BLaER1 (cell line): ENCODE data around the gene PGLYRP1.

Experiments
- H3K27ac ChIP-seq: shearing (Covaris generic); formaldehyde crosslinking; 2 replicates; pipeline ENCODE4 v1.8.1; 2022
- H3K27me3 ChIP-seq: shearing (Covaris generic); formaldehyde crosslinking; 2 replicates; pipeline ENCODE4 v1.8.1; 2022
- H3K36me3 ChIP-seq: shearing (Covaris generic); formaldehyde crosslinking; 2 replicates; pipeline ENCODE4 v1.8.1; 2022
- H3K4me1 ChIP-seq: shearing (Covaris generic); formaldehyde crosslinking; 2 replicates; pipeline ENCODE4 v1.8.1; 2022
- H3K4me2 ChIP-seq: shearing (Covaris generic); formaldehyde crosslinking; 2 replicates; pipeline ENCODE4 v1.8.1; 2022
- H3K4me3 ChIP-seq: shearing (Covaris generic); formaldehyde crosslinking; 2 replicates; pipeline ENCODE4 v1.8.1; 2022
- H3K9ac ChIP-seq: shearing (Covaris generic); formaldehyde crosslinking; 2 replicates; pipeline ENCODE4 v1.8.1; 2022
- H3K9me3 ChIP-seq: shearing (Covaris generic); formaldehyde crosslinking; 2 replicates; pipeline ENCODE4 v1.8.1; 2022
- H4K20me1 ChIP-seq: shearing (Covaris generic); formaldehyde crosslinking; 2 replicates; pipeline ENCODE4 v1.8.1; 2022
- Cebpa-rat ChIP-seq: shearing (Covaris generic); IDR thresholded peaks from 2 replicates; pipeline ENCODE4 v1.8.1; 2022

The PGLYRP1 gene

DNA sequence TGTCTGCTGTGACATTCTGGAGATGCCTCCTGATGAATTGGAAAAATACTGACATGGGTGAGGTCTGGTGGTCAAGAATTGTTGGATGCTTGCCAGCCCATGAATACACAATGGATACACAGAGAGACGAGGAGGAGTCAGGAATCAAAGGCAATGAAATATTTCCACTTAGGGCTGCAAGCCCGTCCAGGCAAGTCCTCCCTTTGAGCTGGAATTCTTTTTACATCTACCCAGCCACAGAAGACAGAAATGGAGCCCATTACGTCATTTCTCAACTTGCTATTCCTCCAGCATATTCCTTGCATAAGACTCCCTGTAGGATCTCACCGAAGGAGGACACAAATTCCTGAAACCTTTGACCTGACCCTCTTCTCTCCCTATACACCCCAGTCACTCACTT is 33.7 kb upstream of the PGLYRP1 start:
- Histone ChIP-seq H3K36me3 (no peaks in the 10 kb centered on the region), H3K4me1 (no peaks in the 10 kb centered on the region), H3K4me2 (no peak overlapping the region), H3K4me3 (no peak overlapping the region), H3K27me3 (no peaks in the 10 kb centered on the region), H3K27ac (no peak overlapping the region), H3K9ac (no peak overlapping the region), H3K9me3 (peaks cover 36% of the 10 kb centered on the region), H4K20me1 (no peaks in the 10 kb centered on the region)
- no peak for TF ChIP-seq Cebpa-rat

DNA sequence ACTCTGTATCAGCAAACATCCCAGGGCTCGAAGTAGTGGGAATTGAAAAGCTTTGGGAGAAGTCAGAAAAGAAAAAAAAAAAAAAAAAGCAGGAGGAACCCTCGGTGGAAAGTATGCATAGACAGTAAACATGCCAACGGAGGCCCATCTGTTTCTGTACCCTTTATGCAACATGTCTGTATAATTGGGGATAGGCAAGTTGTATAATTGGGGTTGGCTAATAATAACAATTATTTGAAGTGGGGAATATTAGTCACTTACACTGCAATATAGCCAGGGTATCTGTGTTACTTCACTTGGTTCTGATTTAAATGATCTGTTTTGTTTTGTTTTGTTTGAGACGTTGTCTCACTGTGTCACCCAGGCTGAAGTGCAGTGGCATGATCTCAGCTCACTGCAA is 30.0 kb upstream of the PGLYRP1 start:
- no peak overlapping the region for H3K4me3 ChIP-seq
- H3K4me1 ChIP-seq = peaks cover 10% of the 10 kb centered on the region
- no peaks in the 10 kb centered on the region for H3K36me3 ChIP-seq
- no peak overlapping the region for H3K4me2 ChIP-seq
- no peaks in the 10 kb centered on the region for H3K27me3 ChIP-seq
- no peak overlapping the region for H3K9ac ChIP-seq
- no peak overlapping the region for H3K27ac ChIP-seq
- H4K20me1 ChIP-seq = no peaks in the 10 kb centered on the region
- TF ChIP-seq Cebpa-rat = no peak
- H3K9me3 ChIP-seq = 0 out of 2 replicates have a peak, but pooled peaks cover 4% of the 10 kb centered on the region

DNA sequence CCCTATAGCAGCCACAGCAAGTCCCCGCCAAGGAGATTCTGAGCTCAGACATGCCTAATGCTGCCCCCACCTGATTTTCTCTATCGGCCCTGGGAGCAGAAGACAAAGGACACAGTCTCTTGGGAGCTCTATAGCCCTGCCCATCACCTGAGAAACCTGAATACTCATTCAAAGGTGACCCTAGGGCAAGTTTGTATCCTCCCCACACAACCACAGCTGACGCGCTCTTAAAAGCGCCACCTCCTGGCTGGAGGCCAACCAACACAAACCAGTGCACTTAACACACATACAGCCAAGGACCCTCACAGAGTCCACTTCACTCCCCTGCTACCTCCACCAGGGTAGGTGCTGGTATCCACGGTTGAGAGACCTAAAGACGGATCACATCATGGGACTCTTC is 26.7 kb upstream of the PGLYRP1 start:
- Histone ChIP-seq H3K4me3 (no peak overlapping the region), H3K27ac (no peak overlapping the region), H3K4me1 (peaks cover 10% of the 10 kb centered on the region), H3K9ac (no peak overlapping the region), H3K4me2 (peak overlapping the region; percentile 35), H3K9me3 (peaks cover 7% of the 10 kb centered on the region), H4K20me1 (no peaks in the 10 kb centered on the region), H3K36me3 (no peaks in the 10 kb centered on the region), H3K27me3 (no peaks in the 10 kb centered on the region)
- TF ChIP-seq Cebpa-rat = no peak

DNA sequence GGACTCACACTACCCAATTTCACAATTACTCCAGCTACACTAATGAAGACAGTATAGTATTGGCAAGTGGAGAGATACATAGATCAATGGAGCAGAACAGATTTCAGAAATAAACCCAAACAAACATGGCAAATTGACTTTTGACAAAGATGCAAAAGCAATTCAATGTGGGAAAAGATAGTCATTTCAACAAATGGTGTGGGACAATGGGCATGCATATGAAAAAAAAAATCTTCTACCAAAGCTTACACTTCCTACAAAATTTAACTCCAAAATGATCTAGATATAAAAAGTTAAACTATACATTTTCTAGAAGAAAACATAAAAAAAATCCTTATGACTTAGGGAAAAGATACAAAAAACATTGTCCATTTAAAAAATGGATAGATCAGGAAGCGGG is 20.7 kb upstream of the PGLYRP1 start:
- H4K20me1 ChIP-seq = no peaks in the 10 kb centered on the region
- H3K36me3 ChIP-seq = peaks cover 5% of the 10 kb centered on the region; the same call in 1 of the 2 replicates
- no peaks in the 10 kb centered on the region for H3K27me3 ChIP-seq
- H3K27ac ChIP-seq = no peak overlapping the region
- H3K9ac ChIP-seq = no peak overlapping the region
- no peaks in the 10 kb centered on the region for H3K4me1 ChIP-seq
- no peak overlapping the region for H3K4me2 ChIP-seq
- no peak overlapping the region for H3K4me3 ChIP-seq
- no peak for TF ChIP-seq Cebpa-rat
- H3K9me3 ChIP-seq = peaks cover 27% of the 10 kb centered on the region

DNA sequence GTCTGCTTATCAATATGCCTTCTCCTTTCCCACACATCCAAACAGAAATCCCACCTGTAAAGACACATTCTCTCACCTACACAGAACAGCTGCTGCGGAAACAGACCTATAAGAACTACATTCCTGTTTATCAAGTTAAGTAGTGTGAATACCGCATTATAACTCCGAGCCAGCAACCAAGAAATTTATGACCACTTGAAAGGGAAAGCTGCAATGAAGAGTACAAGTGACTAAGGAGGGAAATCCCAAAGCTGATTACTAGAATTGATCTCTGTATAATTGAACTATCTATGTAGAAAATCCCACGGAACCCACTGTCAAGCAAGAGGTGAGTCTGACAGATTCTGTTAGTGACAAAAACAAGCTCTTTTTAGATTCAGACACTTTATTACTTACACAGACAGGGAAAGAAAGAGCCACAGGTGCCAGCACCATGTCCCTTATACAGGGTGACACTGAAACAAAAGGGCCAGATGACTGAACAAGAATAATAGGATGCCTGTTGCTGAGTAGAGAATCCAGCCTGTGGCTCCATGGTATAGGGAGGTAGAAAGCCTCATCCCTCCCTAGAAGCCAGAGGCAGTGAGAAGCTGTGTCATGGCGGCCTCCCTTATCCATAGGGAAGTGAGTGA is 19.5 kb upstream of the PGLYRP1 start:
- H3K4me2 ChIP-seq = no peak overlapping the region
- H3K27me3 ChIP-seq = no peaks in the 10 kb centered on the region
- peaks cover 5% of the 10 kb centered on the region; the same call in 1 of the 2 replicates for H3K36me3 ChIP-seq

DNA sequence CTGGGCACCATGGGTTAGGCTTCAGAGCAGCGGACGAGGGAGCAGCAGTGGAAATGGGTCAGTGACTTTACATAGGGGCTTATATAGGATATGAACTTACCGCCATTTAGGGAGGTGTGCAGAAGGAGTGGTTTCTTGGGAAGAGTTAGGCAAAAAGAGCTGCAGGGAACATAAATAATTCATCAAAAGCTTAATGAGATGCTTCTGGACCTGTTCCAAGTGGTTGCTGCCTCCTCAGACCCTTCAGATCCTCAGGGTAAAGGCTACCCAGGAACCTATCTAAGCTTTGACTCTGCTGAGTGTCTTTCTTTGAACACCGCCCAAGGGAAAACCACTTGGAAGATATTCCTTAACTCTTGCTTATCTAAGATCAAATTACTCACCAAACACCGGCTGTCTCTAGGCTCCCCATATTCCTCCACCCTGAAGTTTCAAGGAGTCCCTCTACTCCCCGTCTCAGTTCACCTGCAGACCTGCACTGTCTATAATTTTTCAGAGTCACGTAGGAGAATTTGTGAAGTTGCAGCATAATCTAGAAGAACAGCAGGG is 18.2 kb upstream of the PGLYRP1 start, which contains the start of gene IGFL4:
Gene IGFL4 (minus strand): TSS at position 51 of the 549 bp plus-strand sequence. CDS start 40 bp downstream, at position 11.
- H3K27ac ChIP-seq = no peak within 1 kb of the TSS
- TF ChIP-seq Cebpa-rat = no peak
- no peak within 1 kb of the TSS for H3K4me3 ChIP-seq
- H3K36me3 ChIP-seq = peaks cover 5% of the 10 kb centered on the region; the same call in 1 of the 2 replicates
- H4K20me1 ChIP-seq = no peaks in the 10 kb centered on the region
- no peaks in the 10 kb centered on the region for H3K27me3 ChIP-seq
- H3K9me3 ChIP-seq = peaks cover 25% of the 10 kb centered on the region
- H3K9ac ChIP-seq = no peak within 1 kb of the TSS
- H3K4me2 ChIP-seq = no peak within 1 kb of the TSS
- no peaks in the 10 kb centered on the region for H3K4me1 ChIP-seq

More for the DNA sequence above, 19.5 kb upstream of the PGLYRP1 start:
- no peak for TF ChIP-seq Cebpa-rat
- H4K20me1 ChIP-seq = no peaks in the 10 kb centered on the region
- no peak overlapping the region for H3K4me3 ChIP-seq
- no peak overlapping the region for H3K9ac ChIP-seq
- H3K27ac ChIP-seq = no peak overlapping the region
- H3K4me1 ChIP-seq = no peaks in the 10 kb centered on the region
- H3K9me3 ChIP-seq = peaks cover 27% of the 10 kb centered on the region

DNA sequence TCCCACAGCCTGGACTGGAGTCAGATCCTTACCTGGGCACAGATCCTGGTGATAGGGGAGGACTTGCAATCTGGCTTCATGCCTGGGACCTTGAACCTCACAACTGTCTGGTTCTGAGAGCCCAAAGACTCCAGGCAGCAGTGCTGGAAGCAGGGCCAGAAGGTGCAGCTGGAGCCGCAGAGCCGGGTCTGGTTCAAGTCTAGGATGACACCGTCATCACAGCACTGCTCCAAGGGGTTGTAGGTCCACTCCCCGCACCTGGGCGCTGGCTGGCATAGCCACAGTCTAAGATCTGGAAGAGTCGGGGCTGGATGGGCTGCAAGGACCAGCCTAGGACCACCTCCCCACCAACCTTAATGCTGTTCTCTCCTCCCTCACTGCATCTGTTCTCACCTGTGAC is 17.3 kb upstream of the PGLYRP1 start:
- Histone ChIP-seq H3K4me3 (no peak overlapping the region), H3K9me3 (peaks cover 23% of the 10 kb centered on the region), H3K27ac (no peak overlapping the region), H3K4me2 (no peak overlapping the region), H3K9ac (no peak overlapping the region), H3K4me1 (no peaks in the 10 kb centered on the region), H3K27me3 (no peaks in the 10 kb centered on the region), H3K36me3 (peaks cover 5% of the 10 kb centered on the region; the same call in 1 of the 2 replicates), H4K20me1 (no peaks in the 10 kb centered on the region)
- TF ChIP-seq Cebpa-rat = no peak

DNA sequence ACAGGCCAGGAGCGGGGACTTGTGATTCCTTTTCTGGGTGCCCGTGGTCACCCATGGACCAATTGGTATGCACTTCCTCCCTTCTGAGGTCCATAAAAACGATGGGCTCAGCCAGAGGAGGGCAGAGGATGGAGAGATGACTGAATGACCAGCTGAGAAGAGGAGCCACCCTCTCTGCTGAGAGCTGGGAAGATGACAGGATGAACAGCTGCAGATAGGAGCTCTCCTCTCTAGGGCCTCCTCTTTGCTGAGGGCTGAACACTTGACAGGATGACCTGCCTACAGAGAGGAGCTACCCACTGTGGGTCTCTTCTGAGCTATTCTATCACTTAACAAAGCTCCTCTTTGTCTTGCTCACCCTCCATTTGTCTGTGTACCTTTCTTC is 13.9 kb upstream of the PGLYRP1 start:
- Histone ChIP-seq H3K4me3 (no peak overlapping the region), H3K27me3 (no peaks in the 10 kb centered on the region), H3K36me3 (peaks cover 21% of the 10 kb centered on the region), H3K4me2 (no peak overlapping the region), H3K27ac (no peak overlapping the region), H3K4me1 (no peaks in the 10 kb centered on the region), H3K9ac (no peak overlapping the region), H4K20me1 (no peaks in the 10 kb centered on the region), H3K9me3 (peaks cover 20% of the 10 kb centered on the region)
- no peak for TF ChIP-seq Cebpa-rat

DNA sequence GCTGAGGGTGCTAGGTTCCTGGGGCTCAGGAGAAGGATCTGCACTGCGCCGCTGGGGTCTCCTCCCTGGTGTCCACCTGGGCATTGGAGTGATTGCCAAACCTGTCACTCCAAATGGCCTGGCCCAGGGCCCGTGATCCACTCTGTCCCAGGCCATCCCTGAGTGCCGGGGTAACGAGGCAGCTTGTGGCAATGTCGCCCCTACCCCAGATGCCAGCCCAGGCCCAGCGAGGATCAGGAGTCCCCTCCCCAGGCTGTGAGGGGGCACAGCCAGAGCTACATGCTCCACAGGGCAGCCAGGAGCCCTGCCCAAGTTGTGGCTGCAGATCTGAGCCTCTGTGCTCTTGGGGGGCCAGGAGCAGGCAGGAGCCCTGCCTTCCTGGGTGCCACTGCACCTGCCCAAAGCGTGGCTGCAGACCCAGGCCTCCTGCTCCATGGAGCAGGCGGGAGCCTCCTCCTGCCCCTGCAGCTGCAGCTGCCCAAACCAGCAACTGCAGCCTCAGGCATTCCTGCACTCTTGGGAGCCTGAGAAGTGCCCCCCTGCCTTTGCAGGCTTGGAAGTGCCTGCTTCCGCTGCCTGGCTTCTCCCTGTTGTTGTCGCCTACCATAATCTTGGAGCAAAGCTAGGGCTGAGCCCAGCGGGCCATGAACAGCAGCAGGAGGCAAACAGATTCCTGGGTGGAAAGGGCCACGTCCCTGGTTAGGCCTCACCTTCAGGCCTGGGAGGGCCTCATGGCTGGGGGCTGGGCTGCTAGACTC is 13.3 kb upstream of the PGLYRP1 start:
- no peak overlapping the region for H3K4me2 ChIP-seq
- H3K27me3 ChIP-seq = no peaks in the 10 kb centered on the region
- no peak overlapping the region for H3K27ac ChIP-seq
- H3K9me3 ChIP-seq = peaks cover 20% of the 10 kb centered on the region
- no peaks in the 10 kb centered on the region for H4K20me1 ChIP-seq
- no peak for TF ChIP-seq Cebpa-rat
- peaks cover 21% of the 10 kb centered on the region for H3K36me3 ChIP-seq
- no peaks in the 10 kb centered on the region for H3K4me1 ChIP-seq
- H3K4me3 ChIP-seq = no peak overlapping the region
- no peak overlapping the region for H3K9ac ChIP-seq

DNA sequence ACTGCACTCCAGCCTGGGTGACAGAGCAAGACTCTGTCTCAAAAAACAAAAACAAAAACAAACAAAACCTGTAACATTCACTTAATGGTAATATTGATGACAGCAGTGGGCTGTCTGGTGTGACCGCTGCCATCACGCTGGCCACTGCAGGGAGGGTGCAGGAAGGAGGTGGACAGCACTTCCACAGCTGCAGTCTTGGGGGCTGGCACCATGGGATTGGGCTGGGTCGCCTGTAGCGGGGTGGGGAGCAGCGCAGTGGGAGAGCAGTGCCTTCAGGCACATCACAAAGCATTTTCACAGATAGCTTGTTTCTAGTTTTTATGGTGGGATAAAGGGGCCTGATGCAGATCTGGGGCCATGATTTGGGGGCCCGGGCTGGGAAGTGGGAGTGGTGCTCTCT is 12.7 kb upstream of the PGLYRP1 start:
- Histone ChIP-seq H3K9ac (no peak overlapping the region), H3K4me1 (no peaks in the 10 kb centered on the region), H3K4me2 (no peak overlapping the region)

More for the DNA sequence above, 12.7 kb upstream of the PGLYRP1 start:
- Histone ChIP-seq H3K36me3 (peaks cover 21% of the 10 kb centered on the region), H4K20me1 (no peaks in the 10 kb centered on the region), H3K4me3 (no peak overlapping the region), H3K27me3 (no peaks in the 10 kb centered on the region), H3K27ac (no peak overlapping the region), H3K9me3 (peaks cover 20% of the 10 kb centered on the region)
- TF ChIP-seq Cebpa-rat = no peak
